ENCODE data around the gene CDC34.

Gene CDC34

DNA sequence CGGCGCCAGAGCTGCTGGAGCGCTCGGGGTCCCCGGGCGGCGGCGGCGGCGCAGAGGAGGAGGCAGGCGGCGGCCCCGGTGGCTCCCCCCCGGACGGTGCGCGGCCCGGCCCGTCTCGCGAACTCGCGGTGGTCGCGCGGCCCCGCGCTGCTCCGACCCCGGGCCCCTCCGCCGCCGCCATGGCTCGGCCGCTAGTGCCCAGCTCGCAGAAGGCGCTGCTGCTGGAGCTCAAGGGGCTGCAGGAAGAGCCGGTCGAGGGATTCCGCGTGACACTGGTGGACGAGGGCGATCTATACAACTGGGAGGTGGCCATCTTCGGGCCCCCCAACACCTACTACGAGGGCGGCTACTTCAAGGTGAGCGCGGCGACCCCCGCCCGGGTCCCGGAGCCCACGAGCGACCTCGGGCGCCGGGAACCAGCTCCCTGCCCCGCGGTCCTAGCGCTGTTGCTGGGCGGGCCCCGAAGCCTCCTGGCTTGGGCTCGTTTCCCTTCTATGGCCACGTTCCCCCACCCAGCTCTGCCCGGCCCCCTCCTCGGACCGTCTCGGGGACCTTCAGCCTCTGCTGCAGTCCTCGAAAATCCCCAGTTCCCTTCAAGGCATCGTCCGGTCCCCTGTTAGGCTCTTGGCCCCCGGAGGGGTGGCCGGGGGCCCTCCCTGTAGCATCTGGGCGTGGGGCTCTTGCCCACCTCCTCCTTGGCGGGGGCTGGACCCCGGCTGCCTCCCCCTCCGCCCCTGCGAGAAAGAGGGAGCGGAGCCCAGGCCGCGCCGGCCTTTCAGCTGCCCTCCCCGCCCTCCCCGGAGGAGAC, at the start of gene CDC34:
Gene CDC34, plus strand, starts transcription at position 8 of the 808 bp plus-strand sequence. Its CDS starts 172 bp downstream, at position 180.
- DNase-seq, result no peak

GRCh38 chr19:482186-483041, 49.1 kb upstream of the CDC34 start:
- DNase-seq, result no peak

DNA sequence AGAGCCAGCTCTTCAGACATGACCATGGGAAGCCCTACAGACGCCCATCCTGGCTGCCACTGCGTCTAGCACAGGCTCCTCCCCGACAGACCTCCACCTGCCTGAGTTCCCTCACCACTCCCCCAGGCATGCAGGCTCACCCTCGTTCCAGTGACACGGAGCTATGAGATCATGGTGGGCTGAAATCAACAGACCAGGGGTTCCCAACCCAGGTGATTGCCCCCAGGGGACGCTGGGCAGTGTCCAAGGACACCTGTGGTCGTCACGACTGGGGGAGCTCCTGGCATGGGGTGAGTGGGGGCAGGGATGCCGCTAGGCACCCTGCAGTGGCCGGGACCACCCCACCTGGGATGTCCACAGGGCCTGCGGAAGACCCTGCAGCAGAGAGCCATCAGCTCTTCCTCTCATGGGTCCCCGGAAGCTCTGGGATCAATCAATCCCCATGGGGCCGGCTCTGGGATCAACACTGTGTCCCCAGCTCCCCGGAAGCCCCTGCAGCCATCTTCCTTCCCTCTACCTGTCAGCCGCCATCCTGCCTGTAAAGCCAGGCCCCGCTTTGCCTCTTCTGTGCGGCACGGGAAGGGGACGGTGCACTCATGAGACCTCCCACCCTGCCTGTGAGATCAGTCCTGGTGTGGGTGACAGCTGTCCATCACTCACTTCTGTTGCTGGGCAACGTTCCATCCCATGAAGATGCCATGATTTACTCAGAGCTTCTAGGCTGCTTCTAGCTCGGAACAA, 48.1 kb upstream of the CDC34 start:
- peak; percentile 26 for DNase-seq

DNA sequence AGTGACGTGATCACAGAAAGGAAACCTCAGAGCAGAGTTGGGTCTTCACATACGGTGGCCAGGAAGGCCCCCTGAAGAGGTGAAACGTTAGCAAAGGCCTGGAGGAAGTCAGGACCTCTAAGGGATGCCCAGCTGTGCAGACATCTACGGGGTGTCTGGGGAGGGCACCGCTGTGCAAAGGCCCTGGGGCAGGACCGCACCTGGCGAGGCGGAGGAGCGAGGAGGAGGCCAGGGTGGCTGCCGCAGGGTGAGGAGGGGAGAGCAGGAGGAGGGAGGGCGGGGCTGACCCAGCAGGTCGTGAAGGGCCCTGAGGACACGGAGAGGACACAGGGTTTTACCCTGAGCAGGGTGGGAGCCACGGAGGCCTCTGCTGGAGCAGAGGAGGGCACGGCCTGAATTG, 47.1 kb upstream of the CDC34 start:
- no peak for DNase-seq

- peak; percentile 83 for DNase-seq
Observed at GRCh38 chr19:485077-485476, 46.5 kb upstream of the CDC34 start.

DNA sequence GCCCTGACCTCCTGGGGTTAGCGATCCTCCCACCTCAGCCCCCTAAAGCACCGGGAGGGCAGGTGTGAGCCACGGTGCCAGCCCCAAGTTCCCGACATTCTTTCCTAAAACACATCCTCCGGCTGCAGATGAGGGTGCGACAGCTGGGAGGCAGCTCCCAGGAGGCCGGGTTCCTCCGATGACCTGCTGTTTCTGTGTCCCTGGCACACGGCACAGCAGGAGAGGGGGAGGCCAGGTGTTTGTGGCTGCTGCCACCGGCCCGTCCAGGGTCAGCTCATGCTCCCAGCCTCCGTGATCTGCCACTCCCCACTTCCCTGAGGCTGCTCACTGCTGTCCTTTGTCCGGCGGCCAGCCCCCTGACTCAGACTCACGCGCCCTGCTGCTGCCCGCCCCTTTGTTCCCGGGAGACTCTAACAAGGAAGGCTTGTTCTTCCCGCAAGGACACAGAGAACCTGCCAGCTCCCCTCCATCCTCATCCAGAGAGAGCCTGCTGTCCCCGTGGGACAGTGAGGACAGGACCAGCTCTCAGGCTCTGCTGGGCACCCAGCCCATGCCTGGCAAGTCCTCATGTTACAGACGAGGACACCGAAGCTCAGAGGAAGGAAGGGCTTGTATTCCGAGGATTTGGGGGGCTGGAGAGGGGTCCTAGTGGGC, 45.9 kb upstream of the CDC34 start:
- DNase-seq, result peak; percentile 78

DNA sequence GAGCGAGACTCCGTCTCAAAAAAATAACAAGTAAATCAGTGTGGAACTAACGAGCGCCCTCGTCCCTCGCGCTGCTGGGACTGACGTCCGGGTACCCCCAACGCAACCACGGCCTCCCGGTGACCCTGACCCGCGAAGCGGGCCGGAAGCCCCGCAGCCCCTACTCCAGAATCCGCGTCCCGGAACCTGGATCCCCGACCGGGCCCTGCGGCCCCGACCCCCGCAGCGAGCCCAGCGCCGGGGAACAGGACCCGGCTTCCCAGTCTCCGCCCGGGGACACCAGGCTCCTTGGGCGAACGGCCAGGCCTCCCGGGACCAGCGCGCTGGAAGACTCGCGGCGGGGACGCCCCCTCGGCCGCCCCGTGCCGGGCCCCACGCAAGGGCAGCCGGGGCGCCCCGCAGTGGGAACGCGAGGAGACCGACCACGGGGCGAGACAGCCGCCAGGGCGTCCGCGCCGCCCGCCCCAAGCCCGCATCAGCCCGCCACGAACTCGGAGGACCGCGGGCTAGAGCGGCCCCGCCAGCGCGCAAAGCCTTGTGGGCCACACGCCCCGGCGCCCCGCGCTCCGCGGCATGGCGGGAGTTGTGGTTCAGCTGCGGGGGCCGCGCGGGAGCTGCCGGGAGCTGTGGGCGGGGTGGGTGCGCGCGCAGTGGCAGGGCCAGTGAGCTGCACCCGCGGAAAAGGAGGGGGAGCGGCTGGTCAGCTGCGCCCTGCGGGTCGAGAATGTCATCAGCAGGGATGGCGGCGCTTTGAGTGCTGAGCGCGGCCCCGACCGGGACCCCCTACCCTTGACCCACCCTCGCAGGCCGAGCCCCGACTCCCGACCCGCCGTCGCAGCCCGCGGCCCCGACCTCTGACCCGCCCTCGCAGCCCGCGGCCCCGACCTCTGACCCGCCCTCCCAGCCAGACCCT, 42.8 kb upstream of the CDC34 start:
- peak; percentile 96 for DNase-seq

DNA sequence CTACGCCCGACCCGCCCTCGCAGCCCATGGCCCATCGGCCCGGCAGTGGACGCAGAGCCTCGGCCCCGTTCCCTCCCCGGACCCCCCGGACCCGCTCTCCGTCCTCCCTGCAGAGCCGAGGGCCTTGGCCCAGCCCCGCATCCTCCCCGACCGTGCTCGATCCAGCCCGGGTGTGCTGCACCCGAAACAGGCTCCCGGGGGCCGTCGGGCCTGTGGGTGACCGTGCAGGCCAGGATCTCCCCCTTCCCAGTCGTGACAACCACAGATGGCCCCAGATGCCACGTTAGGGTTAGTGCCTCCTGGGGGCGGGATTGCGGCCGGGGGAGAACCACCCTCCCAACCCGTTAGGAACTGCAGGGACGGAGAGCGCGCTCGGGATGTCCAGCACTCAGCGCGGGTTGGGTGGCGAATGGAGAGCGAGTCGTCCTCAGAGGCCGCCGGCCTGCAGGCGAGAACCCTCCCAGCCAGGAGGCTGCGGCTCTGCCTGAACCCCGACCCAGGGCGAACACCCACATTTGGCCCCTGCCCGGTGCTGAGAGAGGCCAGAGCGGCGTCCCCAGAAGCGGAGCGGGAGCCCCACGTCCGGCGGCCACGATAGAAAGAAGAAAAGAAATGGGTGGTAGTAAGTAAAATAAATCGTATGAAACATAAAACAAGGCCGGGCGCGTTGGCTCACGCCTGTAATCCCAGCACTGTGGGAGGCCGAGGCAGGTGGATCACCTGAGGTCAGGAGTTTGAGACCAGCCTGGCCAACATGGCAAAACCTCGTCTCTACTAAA, 42.0 kb upstream of the CDC34 start:
- DNase-seq, result no peak

GRCh38 chr19:491146-491741, 40.3 kb upstream of the CDC34 start:
- no peak for DNase-seq

DNA sequence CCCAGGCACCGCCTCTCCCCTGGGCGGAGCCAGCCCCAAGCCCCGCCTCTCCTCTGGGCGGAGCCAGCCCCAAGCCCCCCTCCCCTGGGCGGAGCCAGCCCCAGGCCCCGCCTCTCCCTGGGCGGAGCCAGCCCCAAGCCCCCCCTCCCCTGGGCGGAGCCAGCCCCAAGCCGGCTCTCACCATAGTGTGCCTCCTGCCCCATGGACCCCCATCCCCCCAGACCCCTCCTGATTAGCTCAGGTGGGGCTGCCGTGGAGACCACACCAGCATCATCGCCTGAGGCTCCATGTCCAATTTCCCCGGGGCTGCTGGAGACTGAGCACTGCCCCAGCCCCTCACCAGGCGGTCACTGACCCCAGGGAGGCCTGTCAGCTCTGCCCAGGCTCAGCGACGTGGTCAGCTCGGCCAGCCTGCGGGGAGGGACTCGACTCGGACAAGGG, 39.4 kb upstream of the CDC34 start:
- no peak for DNase-seq

GRCh38 chr19:493391-494170, 38.0 kb upstream of the CDC34 start:
- DNase-seq, result no peak

DNA sequence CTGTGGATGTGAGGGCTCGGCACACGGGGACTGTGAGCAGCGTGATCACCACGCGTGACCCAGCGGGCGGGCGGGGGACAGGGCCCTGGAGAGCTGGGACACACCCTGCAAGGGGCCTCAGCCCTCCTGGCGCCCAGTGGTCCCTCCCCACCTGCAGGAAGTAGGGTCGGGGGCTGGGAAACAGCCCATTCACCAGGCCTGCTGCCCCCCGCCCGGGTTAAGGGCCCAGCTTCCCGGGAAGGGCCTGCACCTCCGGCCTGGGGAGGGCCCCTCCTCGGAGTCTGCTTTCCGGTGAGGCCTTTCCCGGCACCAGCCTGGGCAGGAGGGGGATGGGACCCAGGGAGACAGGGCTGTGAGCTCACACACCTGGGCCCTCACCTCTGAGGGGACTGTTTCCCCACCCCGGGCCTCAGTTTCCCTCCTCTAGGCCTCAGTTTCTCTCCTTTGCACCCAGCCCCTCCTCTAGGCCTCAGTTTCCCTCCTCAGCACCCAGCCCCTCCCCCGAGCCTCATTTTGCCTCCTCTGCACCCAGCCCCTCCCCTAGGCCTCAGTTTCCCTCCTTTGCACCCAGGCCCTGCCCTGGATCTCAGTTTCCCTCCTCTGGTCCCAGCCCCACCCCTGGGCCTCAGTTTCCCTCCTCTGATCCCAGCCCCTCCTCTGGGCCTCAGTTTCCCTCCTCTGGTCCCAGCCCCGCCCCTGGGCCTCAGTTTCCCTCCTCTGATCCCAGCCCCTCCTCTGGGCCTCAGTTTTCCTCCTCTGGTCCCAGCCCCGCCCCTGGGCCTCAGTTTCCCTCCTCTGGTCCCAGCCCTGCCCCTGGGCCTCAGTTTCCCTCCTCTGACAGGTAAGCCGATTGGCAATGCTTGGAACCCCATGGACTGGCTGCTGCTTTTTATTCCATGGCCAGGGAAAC, 37.1 kb upstream of the CDC34 start:
- DNase-seq, result no peak

- no peak for DNase-seq
Observed at GRCh38 chr19:495081-495401, 36.5 kb upstream of the CDC34 start.

- peak; percentile 36 for DNase-seq
Observed at GRCh38 chr19:495402-496111, 36.0 kb upstream of the CDC34 start.

DNA sequence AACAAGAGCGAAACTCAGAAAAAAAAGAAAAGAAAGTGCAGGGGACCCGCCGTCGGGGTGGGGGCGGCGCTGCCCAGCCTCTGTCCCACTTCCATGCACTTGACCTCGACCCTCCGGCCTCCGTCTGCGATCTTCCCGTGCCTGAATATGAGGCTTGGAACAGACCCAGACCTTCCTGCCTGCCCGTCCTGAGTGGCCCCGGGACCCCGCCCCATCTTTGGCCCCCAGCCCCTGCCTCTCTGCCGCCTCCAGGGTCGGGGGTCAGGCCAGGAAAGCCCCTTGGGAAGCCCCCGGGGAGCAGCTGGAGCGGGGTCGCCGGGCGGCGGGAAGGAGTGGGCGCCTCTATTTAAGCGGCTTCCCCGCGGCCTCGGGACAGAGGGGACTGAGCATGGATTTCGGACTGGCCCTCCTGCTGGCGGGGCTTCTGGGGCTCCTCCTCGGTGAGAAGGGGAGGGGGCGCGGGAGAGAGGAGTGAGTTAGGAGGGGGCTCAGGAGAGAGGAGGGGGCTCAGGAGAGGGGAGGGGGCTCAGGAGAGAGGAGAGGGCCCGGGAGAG, 35.4 kb upstream of the CDC34 start, which contains the start of gene MADCAM1:
Gene MADCAM1, plus strand, starts transcription at position 375 of the 554 bp plus-strand sequence. Its CDS starts 14 bp downstream, at position 389.
- no peak for DNase-seq

DNA sequence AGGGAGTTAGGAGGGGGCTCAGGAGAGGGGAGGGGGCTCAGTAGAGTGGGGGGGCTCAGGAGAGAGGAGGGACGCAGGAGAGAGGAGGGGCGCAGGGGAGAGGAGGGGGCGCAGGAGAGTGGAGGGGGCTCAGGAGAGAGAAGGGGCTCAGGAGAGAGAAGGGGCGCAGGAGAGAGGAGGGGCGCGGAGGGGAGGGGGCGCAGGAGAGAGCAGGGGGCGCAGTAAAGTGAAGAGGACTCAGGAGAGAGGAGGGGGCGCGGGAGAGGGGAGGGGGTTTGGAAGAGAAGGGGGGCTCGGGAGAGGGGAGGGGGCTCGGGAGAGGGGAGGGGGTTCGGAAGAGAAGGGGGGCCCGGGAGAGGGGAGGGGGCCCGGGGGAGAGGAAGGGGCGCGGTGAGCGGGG, 34.6 kb upstream of the CDC34 start:
- no peak for DNase-seq

DNA sequence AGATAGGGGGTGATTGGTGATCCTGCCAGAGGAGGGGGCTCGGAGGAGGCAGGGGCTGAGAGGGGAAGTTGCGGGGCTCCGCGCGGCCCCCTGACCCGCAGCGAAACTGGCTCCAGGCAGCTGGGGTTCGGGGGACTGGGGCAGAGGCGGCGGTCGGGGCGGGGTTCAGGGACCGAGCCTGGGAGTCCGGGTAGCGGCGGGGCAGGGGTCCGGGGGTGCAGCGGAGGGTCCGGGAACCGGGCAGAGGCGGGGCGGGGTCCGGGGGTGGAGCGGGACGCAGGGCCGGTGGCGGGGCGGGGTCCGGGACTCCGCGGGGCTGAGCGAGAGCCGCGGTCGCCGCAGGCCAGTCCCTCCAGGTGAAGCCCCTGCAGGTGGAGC, 34.1 kb upstream of the CDC34 start:
- DNase-seq, result no peak
